Breast epithelium (tissue), 4 donors: ENCODE data around the gene TMEM132D. TPM values are rescaled to one million over a fixed set of nuclear protein-coding genes. Genes with fewer than 3 reads are reported as not detected.

Experiments used
- DNase-seq, 2 donors: peaks; one replicate each; pipeline ENCODE4 v3.0.0-alpha.2; 2019; ENCODE audit warnings: low spot score in 2 of 2
- H3K27ac ChIP-seq, 2 donors: fragments of 200-600 bp; sonication (generic) in 1 of 2; one replicate each; pipeline ENCODE4 v1.5.1; 2016 to 2019; ENCODE audit warnings: mild to moderate bottlenecking in 1 of 2
- H3K27me3 ChIP-seq, 2 donors: fragments of 200-600 bp; sonication (generic) in 1 of 2; one replicate each; pipeline versions ENCODE4 v1.5.1 to v1.6.0; 2017 to 2019; ENCODE audit warnings: control low read depth in 1 of 2, mild to moderate bottlenecking in 1 of 2
- H3K36me3 ChIP-seq: fragments of 200-600 bp; one replicate; pipeline ENCODE4 v1.5.1; 2019
- H3K4me1 ChIP-seq, 2 donors: fragments of 200-600 bp; sonication (generic); one replicate each; pipeline ENCODE4 v1.5.1; 2016 to 2019; ENCODE audit warnings: control low read depth in 1 of 2
- H3K4me3 ChIP-seq, 3 donors: fragments of 200-600 bp; sonication (generic); 1 replicate in 2 of 3; 2 replicates in 1 of 3; pipeline ENCODE4 v1.5.1; 2016 to 2019; ENCODE audit warnings: mild to moderate bottlenecking in 3 of 3, moderate library complexity in 2 of 3
- H3K9me3 ChIP-seq, 2 donors: fragments of 200-600 bp; sonication (generic) in 1 of 2; one replicate each; pipeline ENCODE4 v1.5.1; 2016 to 2019; ENCODE audit warnings: control low read depth in 1 of 2
- POLR2A ChIP-seq: fragments of 450-650 bp; IDR thresholded peaks from one replicate; pipeline ENCODE4 v1.6.1; 2016; ENCODE audit warnings: antibody characterized with exemption, mild to moderate bottlenecking, moderate library complexity
- POLR2AphosphoS5 ChIP-seq, 3 donors: sonication (generic); formaldehyde crosslinking; IDR thresholded peaks; one replicate each; pipeline ENCODE4 v1.6.1; 2017; ENCODE audit warnings: antibody characterized with exemption in 3 of 3
- intact Hi-C: fragments of 100-400 bp; cut with DNase I; formaldehyde crosslinking; loops from one replicate; pipeline ENCODE4 v1.15.1; 2023; ENCODE audit warnings: low total_unique reads
- total RNA-seq, 3 donors: library from RNA; depleted of rRNA; stranded (reverse); fragments of >200 nt; gene quantifications; one replicate each; pipeline ENCODE4 v1.1.0, GENCODE V29; 2016
- TF ChIP-seq, protein P1 (sequence below), 3 donors: fragments of 450-650 bp; IDR thresholded peaks; one replicate each; pipeline ENCODE4 v1.5.1; 2016 to 2017; ENCODE audit warnings: antibody characterized with exemption in 3 of 3, mild to moderate bottlenecking in 3 of 3, moderate library complexity in 3 of 3

Gene TMEM132D
- total RNA-seq, 3 donors from 2014 or later: not detected

DNA sequence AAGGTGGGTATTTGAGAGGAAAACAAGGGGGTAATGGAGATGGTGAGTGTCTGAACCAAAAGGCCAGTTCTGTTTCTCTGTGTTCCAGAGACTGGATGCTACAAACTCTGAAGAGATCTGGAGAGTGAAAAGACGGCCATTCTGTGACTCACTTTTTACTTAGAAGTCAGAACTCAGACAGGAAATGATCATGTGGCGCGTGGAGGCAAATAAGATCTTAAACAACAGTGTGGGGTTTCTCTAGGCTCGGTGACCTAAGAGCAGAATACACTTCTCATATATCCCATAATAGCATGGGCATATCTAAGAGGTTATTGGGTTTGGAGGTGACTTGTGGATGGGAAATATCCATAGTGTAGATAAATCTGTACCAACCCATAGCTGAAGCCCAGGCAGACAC is 463.5 kb downstream of the TMEM132D start:
- DNase-seq: no peak
- no peak for TF ChIP-seq POLR2AphosphoS5 (IDR thresholded peaks at IDR 0.05)
- TF ChIP-seq POLR2A: no peak
- TF ChIP-seq, protein P1, sequence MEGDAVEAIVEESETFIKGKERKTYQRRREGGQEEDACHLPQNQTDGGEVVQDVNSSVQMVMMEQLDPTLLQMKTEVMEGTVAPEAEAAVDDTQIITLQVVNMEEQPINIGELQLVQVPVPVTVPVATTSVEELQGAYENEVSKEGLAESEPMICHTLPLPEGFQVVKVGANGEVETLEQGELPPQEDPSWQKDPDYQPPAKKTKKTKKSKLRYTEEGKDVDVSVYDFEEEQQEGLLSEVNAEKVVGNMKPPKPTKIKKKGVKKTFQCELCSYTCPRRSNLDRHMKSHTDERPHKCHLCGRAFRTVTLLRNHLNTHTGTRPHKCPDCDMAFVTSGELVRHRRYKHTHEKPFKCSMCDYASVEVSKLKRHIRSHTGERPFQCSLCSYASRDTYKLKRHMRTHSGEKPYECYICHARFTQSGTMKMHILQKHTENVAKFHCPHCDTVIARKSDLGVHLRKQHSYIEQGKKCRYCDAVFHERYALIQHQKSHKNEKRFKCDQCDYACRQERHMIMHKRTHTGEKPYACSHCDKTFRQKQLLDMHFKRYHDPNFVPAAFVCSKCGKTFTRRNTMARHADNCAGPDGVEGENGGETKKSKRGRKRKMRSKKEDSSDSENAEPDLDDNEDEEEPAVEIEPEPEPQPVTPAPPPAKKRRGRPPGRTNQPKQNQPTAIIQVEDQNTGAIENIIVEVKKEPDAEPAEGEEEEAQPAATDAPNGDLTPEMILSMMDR (IDR thresholded peaks at IDR 0.05): no peak
- Histone ChIP-seq H3K36me3 (no peaks in the 10 kb centered on the region), H3K4me1 (no peaks in the 10 kb centered on the region), H3K9me3 (no peaks in the 10 kb centered on the region), H3K27ac (no peak overlapping the region), H3K27me3 (no peaks in the 10 kb centered on the region), H3K4me3 (no peak overlapping the region)
- intact Hi-C loops: no loop called here

DNA sequence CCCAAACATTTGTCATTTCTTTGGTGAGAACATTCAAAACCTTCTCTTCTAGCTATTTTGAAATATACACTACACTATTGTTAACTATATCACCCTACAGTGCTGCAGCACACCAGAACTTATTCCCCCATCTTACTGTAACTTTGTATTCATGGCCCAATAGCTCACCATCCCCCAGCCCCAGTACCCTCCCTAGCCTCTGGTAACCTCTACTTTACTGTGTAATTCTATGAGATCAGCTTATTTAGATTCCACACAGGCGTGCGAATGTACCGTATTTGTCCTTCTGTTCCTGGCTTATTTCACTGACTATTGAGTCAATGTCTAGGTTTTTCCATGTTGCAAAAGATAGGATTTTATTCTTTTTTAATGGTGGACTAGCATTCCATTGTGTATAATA is 469.0 kb downstream of the TMEM132D start:
- no peak overlapping the region for H3K4me3 ChIP-seq
- intact Hi-C loops: no loop called here
- no peak overlapping the region for H3K27ac ChIP-seq
- H3K9me3 ChIP-seq: no peaks in the 10 kb centered on the region
- no peaks in the 10 kb centered on the region for H3K4me1 ChIP-seq
- TF ChIP-seq, protein P1 (IDR thresholded peaks at IDR 0.05): no peak
- TF ChIP-seq POLR2A: no peak
- H3K36me3 ChIP-seq: no peaks in the 10 kb centered on the region
- no peak for DNase-seq
- no peaks in the 10 kb centered on the region for H3K27me3 ChIP-seq

DNA sequence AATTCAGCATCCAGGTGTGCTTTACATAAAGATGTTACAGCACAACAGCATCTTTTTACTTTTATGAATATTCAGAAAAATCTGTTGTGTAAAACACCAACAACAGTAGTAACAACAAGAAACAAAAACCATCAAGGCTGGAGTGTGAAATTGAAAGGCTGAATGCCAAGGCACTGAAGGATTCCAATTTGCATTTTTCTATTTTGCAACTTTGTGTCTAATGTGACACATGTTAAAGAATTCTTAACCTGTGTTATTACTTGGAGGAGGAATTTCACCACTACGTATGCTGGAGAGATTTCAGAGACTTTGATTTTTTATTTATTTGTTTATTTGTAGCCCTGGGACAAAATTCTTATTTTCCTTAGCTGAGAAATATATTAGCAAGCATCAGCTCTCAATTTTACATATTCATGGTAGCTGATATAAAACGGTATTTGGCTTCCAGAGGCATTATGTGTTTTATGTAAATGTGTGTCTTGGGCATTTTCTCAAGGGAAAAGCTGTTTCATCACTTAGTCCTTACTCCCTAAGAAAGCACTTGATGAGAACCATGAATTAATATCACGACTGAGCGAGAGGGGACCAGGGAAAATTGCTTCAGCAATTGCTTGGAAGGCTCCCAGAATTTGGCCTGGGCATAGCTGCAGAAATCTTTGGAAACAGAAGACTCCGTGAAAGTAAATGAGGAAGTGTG is 475.4 kb downstream of the TMEM132D start:
- Histone ChIP-seq H3K4me3 (no peak overlapping the region), H3K9me3 (peaks cover 0 to 1% of the 10 kb centered on the region in 2 donors), H3K36me3 (no peaks in the 10 kb centered on the region), H3K27me3 (no peaks in the 10 kb centered on the region), H3K4me1 (no peaks in the 10 kb centered on the region), H3K27ac (no peak overlapping the region)
- DNase-seq: no peak
- intact Hi-C loops: no loop called here
- TF ChIP-seq, protein P1 (IDR thresholded peaks at IDR 0.05): no peak
- TF ChIP-seq POLR2A (no peak), POLR2AphosphoS5 (IDR thresholded peaks at IDR 0.05) (no peak)

DNA sequence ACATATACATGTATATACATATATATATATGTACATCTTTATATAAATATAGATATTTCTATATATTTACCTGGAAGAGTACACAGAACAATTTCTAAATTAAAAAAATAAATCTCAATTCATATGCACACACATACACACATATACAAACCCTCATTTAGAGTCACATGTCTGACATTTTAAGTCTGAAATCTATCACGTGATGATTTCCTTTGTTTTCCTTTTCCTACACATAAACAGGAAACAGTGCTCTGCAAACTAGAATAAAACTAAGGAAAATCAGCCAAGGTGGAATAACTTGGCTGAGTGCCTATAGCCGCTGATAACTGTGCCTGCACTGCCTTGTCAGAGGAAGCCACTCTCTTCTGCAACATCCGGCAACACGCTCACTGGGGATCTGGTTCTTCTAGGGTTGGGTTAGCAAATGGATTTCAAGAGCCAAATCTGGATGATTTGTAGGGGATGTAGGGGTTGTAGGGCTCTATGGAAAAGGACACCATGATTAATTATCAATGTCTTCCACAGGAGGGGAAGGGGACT is 480.7 kb downstream of the TMEM132D start:
- no peaks in the 10 kb centered on the region for H3K27me3 ChIP-seq

DNA sequence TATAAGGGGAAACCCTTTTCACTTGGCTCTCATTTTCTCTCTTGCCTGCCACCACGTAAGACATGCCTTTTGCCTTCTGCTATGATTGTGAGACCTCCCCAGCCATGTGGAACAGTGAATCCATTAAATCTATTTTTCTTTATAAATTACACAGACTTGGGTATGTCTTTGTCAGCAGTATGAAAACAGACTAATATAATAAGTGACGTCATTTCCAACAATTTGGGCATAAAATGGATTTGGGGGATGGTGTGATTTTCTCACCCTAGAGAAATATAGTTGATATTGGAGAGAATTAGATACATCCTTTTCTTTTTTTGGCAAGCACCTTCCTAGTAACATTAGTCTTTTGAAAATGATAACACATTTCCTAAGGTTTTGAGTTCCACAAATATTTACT is 490.5 kb downstream of the TMEM132D start:
- TF ChIP-seq POLR2A (no peak), POLR2AphosphoS5 (IDR thresholded peaks at IDR 0.05) (no peak)
- TF ChIP-seq, protein P1 (IDR thresholded peaks at IDR 0.05): no peak
- Histone ChIP-seq H3K4me1 (no peaks in the 10 kb centered on the region), H3K27me3 (no peaks in the 10 kb centered on the region), H3K9me3 (peaks cover 0 to 10% of the 10 kb centered on the region in 2 donors), H3K4me3 (no peak overlapping the region), H3K36me3 (no peaks in the 10 kb centered on the region), H3K27ac (no peak overlapping the region)
- no peak for DNase-seq
- intact Hi-C loops: no loop called here

More for the DNA sequence above, 480.7 kb downstream of the TMEM132D start:
- no peak for DNase-seq
- intact Hi-C loops: no loop called here
- Histone ChIP-seq H3K27ac (no peak overlapping the region), H3K9me3 (peaks cover 0 to 7% of the 10 kb centered on the region in 2 donors), H3K36me3 (no peaks in the 10 kb centered on the region), H3K4me1 (no peaks in the 10 kb centered on the region), H3K4me3 (no peak overlapping the region)
- TF ChIP-seq POLR2A (no peak), POLR2AphosphoS5 (IDR thresholded peaks at IDR 0.05) (no peak)
- TF ChIP-seq, protein P1 (IDR thresholded peaks at IDR 0.05): no peak
